NCI-H146 (cell line): ENCODE measurements around the gene ABHD14A.
"Not testable (repeated sequence)": the region's sequence is repeated elsewhere in the genome, so short reads cannot be mapped to it uniquely, and the experiment has no call there.

Experiments used
- DNase-seq: peaks from one replicate; lab custom pipeline; 2025; lab: John Stamatoyannopoulos, UW

Gene ABHD14A

DNA sequence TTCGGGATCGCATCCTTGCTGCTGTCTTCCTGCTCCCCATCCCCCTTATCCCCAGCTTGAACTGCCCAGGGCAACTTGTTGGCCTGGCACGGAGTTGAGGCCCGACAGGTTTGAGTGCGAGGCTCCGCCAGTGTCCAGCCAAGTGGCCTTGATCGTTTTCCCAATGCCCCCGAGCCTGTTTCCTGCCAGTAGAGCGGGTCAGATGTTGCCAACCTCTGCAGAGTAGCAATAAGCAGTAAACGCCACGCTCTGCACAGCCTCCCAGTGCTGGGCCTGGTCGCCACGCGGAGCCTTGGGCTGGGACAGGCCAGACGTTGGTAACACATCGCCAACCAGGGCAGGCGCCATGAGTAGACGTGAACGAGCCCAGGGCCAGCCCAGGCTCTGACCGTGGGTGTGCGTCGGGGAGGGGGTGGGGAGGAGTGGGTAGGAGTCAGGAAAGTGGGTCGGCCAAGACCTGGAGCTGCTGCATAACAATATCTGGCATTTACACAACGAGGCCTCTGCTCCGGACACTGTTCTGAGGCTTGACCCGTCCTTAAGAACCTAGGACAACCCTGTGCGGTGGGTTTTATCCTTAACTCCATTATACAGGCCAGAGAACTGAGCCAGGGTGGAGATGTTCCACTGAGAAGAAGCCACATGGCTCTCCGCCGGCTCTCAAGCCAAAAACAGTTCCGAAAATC lies 444 bp upstream of the ABHD14A start:
- DNase-seq = peak; percentile 44

DNA sequence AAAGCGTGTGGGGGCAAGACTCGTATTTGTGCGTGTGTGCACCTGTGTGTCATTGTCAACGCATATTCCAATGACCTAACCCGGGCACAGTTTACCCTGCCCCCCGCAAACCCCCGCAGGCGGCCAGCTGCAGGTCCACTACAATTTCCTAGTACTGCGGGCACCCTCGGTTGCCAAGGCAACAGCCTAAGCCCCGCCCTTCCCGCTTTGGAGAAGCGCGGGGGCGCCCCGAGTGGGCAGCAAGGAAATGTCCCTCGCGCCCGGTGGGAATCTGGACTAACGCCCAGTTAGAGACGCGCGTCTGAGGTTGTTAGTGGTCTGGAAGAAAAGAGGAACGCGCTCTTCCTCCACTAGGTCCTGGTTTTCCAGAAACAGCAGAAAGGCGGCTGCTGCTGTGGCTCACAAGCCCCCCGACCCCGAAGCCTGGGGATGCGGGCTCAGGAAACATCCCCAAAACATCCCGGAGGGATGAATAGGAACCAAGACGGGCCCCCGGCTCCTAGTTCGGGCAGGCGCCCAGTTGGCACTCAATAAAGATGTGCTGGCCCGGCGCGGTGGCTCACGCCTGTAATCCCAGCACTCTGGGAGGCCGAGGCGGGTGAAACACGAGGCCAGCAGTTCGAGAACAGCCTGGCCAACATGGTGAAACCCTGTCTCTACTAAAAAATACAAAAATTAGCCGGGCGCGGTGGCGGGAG lies 1.1 kb downstream of the ABHD14A start:
- DNase-seq = peak; percentile 77

DNA sequence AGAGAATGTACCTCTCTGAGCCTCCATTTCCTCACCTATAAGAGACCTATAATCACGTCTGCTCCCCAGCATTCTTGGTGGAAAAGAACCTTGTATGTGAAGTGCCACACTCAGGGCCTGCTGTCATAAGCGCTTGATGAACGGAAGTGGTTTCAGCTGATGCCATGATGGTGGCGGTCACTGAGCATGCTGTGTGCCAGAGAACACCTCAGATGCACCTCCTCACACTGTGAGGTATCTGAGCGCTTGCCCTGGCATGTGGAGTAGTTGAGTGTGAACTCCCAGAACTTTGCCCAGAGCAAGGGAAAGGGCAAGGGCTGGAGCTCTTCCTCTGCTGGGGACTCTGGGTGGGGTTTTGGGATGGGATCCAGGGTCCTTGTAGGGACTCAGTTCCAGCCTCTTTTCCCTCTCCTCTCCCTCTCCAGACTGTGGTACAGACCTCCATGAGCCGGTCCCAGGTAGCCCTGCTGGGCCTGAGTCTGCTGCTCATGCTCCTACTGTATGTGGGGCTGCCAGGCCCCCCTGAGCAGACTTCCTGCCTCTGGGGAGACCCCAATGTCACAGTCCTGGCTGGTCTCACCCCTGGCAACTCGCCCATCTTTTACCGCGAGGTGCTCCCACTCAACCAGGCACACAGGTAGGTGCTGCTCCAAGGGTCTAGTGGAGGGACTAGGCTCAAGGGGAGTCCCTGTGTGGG lies 2.7 kb downstream of the ABHD14A start:
- no peak for DNase-seq

DNA sequence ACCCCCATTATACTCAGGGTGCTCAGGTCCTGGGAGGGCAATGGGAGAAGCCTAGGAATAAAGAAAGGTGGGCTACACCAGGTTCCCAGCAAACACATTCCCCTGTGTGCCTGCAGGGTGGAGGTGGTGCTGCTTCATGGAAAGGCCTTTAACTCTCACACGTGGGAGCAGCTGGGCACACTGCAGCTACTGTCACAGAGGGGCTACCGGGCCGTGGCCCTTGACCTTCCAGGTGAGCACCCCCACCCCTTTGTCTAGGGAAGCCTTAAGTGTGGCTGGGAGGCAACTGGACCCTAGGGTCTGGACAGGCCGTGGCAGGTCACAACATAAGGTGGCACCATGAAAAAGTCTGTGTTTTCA lies 3.3 kb downstream of the ABHD14A start:
- DNase-seq = no peak

DNA sequence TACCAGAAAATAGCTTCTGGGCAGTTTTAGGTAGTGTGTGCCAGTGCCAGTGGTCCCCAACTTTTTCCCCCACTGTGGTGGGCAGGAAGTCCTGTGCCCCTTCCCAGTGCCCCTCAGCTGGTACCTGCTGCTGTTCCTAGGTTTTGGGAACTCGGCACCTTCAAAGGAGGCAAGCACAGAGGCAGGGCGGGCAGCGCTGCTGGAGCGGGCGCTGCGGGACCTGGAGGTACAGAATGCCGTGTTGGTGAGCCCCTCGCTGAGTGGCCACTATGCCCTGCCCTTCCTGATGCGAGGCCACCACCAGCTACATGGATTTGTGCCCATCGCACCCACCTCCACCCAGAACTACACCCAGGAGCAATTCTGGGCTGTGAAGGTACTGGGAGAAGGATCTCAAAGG lies 5.4 kb downstream of the ABHD14A start:
- DNase-seq = no peak

DNA sequence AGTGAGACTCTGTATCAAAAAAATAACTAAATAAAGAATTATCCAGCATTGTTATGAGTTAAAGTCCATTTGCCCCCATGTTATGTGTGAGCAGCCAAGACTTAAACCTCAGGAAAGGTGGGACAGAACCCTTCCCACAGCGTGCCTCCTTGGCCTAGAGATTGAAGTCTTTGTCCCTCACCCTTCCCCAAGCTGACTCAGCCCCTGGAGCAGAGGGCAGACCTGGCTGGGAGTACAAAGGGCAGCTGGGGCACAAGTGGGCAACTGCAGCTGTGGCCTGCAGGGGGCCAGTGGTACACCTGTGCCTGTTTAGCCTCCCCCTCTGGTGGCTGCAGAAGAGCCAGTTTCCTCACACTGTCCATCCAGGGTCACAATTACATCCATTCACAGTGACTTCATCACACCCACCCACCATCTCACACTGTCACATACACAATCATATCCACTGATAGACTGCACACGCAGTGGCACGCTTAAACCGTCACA lies 7.5 kb downstream of the ABHD14A start:
- peak; percentile 71 for DNase-seq

DNA sequence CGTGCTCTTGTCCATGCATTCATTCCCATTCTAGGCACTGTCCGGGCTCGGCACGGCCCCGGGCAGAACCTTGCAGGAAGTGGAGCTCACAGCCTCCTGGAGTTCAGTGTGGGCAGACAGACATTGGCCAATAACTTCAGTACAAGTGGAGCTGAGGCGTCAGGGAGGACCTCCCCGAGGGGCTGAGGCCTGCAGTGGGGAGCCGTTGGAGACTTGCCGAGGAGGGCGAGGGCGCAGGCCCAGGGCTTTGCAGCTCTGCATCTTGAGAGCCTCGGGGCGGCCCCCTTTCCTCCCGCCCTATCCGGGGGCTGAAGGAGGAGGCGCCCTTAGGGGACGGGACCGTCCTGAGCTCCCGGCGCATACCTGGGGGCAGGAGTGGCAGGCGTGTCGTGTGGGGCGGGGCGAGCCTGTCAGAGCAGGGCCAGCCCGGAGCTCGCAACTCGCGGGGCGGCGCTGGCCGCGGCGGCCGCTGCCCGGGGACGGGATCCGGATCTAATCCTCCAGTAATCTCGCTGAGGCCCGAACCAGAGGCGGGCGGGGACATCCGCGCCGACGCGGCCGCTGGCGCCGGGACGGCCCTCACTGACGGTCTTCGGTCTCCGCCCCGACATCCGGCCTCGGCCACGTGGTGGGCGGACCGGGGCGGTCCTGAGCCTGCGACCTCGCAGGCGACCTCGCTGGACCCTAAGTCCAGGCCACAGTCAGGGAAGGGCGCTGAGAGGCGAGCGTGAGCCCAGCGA lies 8.1 kb downstream of the ABHD14A start, which contains the start of gene ACY1:
ACY1 (plus strand) TSS at position 698 of the 740 bp plus-strand sequence. CDS start 530 bp downstream, outside the sequence.
- DNase-seq = peak; percentile 67

DNA sequence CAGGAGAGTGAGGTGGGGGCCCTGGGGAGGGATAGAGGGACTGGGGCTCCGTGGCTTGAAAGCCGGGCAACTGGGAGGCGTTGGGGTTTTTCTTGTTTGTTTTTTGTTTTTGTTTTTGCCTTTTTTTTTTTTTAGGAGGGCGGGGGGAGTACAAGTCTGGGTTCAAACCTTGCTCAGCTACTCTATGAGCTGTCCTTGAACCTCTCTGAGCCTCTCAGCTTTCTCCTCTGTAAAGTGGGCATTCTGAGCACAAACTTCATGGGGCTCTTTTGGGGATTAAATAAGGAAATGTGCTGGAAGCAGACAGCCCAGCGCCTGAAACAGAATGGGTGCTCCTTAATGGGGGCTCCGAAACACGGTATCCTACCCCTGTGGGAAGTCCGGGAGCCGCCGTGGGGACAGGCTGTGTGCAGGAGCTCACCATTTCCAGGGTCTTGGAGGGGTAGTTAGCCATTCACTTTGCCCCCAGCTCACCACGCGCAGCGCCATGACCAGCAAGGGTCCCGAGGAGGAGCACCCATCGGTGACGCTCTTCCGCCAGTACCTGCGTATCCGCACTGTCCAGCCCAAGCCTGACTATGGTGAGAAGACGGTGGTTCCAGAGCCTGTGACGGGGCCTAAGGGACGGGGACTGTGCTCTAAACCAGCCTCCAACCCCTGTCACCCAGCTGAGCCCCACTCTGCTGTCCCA lies 8.9 kb downstream of the ABHD14A start:
- DNase-seq = no peak

DNA sequence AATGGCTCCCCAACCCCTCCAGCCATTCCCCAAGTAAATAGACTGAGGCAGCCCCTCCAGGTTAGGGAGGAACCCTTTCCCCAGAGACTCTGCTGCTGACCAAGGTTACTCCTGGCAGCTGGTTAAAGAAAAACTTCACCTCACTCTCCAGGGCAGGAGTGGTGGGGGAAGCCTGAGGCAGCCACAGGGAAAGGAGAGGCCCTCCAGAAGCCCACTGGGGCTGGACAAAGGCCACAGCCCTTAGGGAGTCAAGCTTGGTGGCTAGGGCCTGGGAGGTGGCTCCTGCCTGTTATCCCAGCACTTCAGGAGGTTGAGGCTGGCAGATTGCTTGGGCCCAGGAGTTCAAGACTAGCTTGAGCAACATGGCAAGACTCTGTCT lies 9.4 kb downstream of the ABHD14A start:
- no peak for DNase-seq

DNA sequence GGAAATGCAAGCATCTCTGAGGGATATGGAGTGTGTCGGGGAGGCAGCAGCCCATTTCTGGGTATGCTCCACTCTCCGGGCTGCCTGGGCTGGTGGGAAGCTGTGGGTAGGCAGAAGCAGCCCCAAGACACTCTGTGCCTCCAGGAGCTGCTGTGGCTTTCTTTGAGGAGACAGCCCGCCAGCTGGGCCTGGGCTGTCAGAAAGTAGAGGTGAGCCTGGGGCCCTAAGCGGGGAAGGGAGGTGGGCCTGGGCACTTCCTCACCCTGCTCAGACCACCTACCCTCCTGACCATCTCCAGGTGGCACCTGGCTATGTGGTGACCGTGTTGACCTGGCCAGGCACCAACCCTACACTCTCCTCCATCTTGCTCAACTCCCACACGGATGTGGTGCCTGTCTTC lies 10.2 kb downstream of the ABHD14A start:
- no peak for DNase-seq

DNA sequence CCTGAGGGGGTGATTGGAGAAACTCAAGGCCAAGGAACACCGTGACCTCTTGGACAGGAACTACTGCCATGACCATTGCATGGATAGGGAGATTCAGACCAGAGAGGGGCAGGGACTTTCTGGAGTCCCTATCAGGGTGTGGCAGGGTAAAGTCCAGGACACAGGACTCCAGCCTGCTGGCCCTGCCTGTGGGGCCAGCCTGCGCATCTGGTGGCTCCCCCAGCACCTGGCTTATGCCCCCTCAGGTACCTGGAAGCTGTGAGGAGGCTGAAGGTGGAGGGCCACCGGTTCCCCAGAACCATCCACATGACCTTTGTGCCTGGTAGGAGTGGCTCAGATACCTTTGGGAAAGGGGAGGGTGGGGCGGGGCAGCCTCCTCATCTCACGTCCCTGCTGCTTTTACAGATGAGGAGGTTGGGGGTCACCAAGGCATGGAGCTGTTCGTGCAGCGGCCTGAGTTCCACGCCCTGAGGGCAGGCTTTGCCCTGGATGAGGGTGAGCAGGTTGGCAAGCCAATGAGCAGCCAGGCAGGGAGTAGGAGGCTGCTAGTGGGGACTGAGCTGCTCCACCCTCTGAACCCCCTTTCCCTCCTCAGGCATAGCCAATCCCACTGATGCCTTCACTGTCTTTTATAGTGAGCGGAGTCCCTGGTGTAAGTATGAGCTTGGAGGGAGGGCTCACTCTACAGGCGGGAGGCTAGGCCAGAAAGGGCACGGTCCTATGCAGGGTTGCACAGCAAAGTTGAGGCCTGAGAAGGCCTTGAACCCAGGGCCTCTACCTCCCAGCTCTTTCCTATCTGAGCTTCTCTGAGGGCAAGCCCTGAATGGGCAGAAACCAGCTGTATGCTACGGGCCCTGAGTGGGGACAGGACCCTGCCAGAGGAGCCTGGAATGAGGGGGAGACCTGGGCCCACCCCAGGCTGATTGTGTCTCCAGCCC lies 11.4 kb downstream of the ABHD14A start:
- DNase-seq = no peak

DNA sequence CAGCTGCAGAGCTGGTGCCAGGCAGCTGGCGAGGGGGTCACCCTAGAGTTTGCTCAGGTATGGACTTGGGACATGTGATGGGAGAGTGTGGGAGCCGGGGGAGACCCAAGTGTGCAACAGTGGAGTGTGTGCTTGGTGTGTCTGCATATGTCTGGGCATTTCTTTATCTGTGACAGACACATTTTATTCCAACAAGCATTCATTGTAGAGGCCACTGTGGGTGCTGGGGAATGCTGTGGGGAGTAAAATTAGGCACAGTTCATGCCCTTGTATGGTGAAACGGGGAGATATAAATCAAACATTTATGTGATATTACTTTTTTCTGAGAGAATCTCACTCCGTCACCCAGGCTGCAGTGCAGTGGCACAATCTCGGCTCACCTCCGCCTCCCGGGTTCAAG lies 12.7 kb downstream of the ABHD14A start:
- no peak for DNase-seq

DNA sequence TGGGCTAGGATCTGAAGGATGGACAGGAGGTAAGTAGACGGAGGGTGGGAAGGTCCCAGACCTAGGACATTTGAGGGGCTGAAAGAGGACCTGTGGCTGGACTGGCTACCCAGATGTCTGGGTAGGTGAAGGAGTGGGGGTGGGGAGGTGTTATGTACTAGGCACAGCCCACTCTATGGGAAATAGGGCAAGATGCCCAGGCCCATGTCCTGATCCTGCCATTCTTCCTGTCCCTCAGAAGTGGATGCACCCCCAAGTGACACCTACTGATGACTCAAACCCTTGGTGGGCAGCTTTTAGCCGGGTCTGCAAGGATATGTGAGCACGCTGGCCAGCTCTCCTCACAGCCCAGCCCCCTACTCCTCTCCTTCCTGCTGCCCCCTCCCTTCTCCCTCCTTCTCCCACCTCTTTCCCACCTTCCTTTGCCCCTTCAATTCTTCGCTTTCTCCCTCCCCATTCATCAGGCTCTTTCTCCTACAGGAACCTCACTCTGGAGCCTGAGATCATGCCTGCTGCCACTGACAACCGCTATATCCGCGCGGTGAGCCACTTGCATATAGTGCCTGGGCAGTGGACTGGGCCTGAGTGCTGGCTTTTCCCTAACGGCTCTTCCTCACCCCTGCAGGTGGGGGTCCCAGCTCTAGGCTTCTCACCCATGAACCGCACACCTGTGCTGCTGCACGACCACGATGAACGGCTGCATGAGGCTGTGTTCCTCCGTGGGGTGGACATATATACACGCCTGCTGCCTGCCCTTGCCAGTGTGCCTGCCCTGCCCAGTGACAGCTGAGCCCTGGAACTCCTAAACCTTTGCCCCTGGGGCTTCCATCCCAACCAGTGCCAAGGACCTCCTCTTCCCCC lies 13.7 kb downstream of the ABHD14A start:
- DNase-seq = no peak

DNA sequence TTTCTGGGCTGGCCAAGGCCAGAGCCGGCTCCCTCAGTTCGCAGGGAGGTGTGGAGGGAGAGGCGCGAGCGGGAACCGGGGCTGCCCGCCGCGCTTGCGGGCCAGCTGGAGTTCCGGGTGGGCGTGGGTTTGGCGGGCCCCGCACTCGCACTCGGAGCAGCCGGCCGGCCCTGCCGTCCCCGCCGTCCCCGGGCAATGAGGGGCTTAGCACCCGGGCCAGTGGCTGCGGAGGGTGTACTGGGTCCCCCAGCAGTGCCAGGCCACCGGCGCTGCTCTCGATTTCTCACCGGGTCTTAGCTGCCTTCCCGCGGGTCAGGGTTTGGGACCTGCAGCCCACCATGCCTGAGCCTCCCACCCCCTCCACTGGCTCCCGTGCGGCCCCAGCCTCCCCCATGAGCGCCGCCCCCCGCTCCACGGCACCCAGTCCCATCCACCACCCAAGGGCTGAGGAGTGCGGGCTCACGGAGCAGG lies 15.7 kb downstream of the ABHD14A start:
- not testable (repeated sequence) for DNase-seq

DNA sequence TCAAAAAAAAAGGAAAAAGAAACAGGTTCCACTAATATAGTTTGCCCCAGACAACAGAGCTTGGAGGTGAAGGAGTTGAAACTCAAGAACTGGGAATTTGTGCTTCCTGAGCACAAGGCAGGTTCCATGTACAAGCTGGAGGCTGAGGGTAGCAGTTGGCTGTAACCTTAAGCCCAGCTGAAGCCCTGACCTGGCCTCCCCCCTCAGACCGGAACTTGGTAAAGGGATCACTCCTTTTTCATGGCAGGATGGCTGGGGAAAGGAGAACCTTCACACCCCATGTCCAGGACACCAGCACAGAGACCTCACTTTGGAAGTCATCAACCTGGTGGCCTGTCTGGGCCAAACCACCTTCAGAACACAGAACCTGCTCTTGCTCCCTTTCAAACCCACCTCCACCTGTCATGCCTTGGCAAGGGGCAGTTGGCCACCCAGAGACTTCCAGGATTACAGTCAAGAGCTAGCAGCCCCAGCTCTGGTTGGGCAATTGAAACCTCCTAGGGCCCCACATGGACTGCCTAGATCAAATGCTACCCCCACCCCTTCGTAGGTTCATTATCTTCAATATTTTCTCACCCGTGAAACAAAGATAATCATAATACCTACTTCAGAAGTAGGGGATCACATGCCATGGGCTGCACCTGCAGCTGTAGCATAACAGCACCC lies 17.3 kb downstream of the ABHD14A start:
- no peak for DNase-seq

DNA sequence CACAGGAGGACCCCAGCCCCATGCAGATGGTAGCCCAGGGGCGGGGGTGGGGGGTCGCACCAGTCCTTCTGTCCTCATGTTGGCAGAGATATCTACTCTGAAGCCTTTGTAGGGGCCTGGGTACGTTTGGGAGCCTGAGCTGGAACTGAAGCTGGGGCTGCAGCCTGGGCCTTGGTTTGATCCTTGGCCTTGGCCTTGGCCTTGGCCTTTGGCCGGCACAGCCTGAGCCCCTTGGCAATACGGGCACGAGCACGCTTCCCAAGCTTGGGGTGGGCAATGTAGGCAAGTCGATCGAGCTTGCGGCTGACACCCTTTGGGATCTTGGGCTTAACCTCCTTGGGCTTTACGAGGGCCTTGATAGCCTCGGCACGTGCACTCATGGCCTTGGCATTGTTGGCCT lies 18.8 kb downstream of the ABHD14A start:
- DNase-seq = not testable (repeated sequence)

DNA sequence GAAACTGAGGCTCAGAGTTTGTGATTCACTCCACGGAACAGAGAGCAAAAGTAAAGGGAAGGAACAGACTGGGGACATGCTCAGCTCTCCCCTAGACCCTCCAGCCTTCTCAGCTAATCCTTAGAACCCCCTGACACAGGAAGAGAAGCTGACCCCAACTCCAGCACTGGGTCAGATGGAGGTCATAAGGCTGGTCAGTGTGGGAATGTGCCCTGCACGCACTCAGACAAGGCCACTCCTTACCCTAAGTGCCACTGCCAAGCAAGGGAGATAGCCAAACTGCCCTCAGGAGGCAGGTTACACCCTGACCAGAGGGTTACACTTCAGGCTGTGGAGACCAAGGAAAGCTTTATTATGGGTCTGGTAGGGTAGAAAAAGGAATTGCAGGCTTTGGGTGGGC lies 19.7 kb downstream of the ABHD14A start:
- no peak for DNase-seq

DNA sequence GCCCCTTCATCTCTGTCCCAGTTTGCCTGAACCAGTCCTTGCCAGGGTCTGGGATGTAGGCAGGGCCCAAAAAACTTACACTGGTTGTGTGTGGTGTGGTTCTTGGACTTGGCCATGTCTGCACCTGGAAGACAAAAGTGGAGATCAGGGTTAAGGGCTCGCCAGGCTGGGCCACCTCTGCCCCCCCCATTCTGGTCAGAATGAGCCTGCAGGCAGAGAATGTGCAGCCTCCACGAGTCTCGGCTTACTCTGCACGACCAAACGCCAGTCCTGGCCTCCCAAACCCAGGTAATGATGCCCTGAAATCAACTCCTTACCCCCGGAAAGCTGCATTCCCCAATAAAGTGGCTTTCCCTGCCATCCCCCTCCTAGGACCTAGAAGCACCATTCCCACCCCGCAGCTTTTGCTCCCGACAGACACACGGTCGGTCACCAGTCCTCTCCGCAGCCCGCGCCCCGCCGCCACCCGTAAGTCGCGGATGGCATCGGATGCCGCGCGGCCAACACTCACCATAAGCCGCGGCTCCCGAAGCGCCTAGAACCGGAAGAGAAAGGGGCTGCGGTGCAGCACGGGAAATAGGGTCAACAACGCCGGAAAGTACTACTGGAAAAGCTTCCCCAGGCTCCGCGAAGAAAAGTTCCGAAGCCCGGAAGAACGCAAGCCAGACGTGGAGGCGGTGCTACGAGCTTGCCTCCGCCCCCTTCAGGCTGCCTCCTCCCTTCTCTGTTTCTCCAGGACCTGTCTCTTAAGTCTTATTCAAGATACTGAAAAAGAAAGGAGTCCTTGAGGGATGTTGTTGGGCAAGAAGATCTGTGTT lies 20.7 kb downstream of the ABHD14A start, which contains the start of gene RPL29:
RPL29 (minus strand) TSS at position 550 of the 818 bp plus-strand sequence; CDS start at position 116, 434 bp downstream.
- peak; percentile 88 for DNase-seq
